ENCODE results near the gene C8B.

GRCh38 chr1:56901716-56902115 lies 64.1 kb downstream of the C8B start:
- TF ChIP-seq, protein P1, sequence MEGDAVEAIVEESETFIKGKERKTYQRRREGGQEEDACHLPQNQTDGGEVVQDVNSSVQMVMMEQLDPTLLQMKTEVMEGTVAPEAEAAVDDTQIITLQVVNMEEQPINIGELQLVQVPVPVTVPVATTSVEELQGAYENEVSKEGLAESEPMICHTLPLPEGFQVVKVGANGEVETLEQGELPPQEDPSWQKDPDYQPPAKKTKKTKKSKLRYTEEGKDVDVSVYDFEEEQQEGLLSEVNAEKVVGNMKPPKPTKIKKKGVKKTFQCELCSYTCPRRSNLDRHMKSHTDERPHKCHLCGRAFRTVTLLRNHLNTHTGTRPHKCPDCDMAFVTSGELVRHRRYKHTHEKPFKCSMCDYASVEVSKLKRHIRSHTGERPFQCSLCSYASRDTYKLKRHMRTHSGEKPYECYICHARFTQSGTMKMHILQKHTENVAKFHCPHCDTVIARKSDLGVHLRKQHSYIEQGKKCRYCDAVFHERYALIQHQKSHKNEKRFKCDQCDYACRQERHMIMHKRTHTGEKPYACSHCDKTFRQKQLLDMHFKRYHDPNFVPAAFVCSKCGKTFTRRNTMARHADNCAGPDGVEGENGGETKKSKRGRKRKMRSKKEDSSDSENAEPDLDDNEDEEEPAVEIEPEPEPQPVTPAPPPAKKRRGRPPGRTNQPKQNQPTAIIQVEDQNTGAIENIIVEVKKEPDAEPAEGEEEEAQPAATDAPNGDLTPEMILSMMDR (IDR thresholded peaks at IDR 0.05; ENCODE audit: low read depth, low read length, poor library complexity, severe bottlenecking), result no peak
- TF ChIP-seq EZH2phosphoT487 (IDR thresholded peaks at IDR 0.05; ENCODE audit: borderline replicate concordance, low read length), result no peak

Data from DOHH2 (cell line).